GM03348 (cell line): Measurements from ENCODE around the gene IMMP2L.

Experiments
- DNase-seq: peaks from one replicate; pipeline ENCODE4 v3.0.0; 2012; ENCODE audit warnings: low spot score

Gene IMMP2L

GRCh38 chr7:111393011-111393754 lies 169.1 kb downstream of the IMMP2L start:
- DNase-seq: peak; percentile 12

- DNase-seq: no peak
Observed at GRCh38 chr7:111392294-111392693, 170.0 kb downstream of the IMMP2L start.

- no peak for DNase-seq
Observed at GRCh38 chr7:111390000-111390399, 172.3 kb downstream of the IMMP2L start.

GRCh38 chr7:111388912-111389311 lies 173.4 kb downstream of the IMMP2L start:
- no peak for DNase-seq

- no peak for DNase-seq
Observed at GRCh38 chr7:111388016-111388415, 174.3 kb downstream of the IMMP2L start.

- DNase-seq: peak; percentile 43
Observed at GRCh38 chr7:111384065-111384891, 178.0 kb downstream of the IMMP2L start.

- DNase-seq: no peak
Observed at GRCh38 chr7:111383133-111383532, 179.2 kb downstream of the IMMP2L start.

- DNase-seq: no peak
Observed at GRCh38 chr7:111381590-111381989, 180.7 kb downstream of the IMMP2L start.

- no peak for DNase-seq
Observed at GRCh38 chr7:111380945-111381344, 181.3 kb downstream of the IMMP2L start.

GRCh38 chr7:111374027-111374426 lies 188.3 kb downstream of the IMMP2L start:
- no peak for DNase-seq

GRCh38 chr7:111371437-111371836 lies 190.9 kb downstream of the IMMP2L start:
- DNase-seq: no peak

- DNase-seq: no peak
Observed at GRCh38 chr7:111370002-111370401, 192.3 kb downstream of the IMMP2L start.

- DNase-seq: no peak
Observed at GRCh38 chr7:111368381-111369065, 193.8 kb downstream of the IMMP2L start.

GRCh38 chr7:111364413-111364812 lies 197.9 kb downstream of the IMMP2L start:
- DNase-seq: no peak

- DNase-seq: peak; percentile 52
Observed at GRCh38 chr7:111363099-111363498, 199.2 kb downstream of the IMMP2L start.

- DNase-seq: peak; percentile 48
Observed at GRCh38 chr7:111362506-111363054, 199.7 kb downstream of the IMMP2L start.

- no peak for DNase-seq
Observed at GRCh38 chr7:111358915-111359314, 203.4 kb downstream of the IMMP2L start.

- no peak for DNase-seq
Observed at GRCh38 chr7:111357691-111358090, 204.6 kb downstream of the IMMP2L start.

GRCh38 chr7:111356941-111357340 lies 205.4 kb downstream of the IMMP2L start:
- DNase-seq: no peak

GRCh38 chr7:111352319-111352718 lies 210.0 kb downstream of the IMMP2L start:
- DNase-seq: no peak

GRCh38 chr7:111346219-111346618 lies 216.1 kb downstream of the IMMP2L start:
- DNase-seq: no peak

GRCh38 chr7:111343017-111343416 lies 219.3 kb downstream of the IMMP2L start:
- no peak for DNase-seq
